GM12878 (cell line): ENCODE data around the gene RGS6. TPM values are rescaled to one million over a fixed set of nuclear protein-coding genes. Genes with fewer than 3 reads are reported as not detected.
A peak's percentile ranks its signal among the peaks of the same experiment; 100 is the strongest.

Experiments used
- ATAC-seq: fragments of 200-7000 bp; cut with Tn5 transposase; 3 replicates; pipeline ENCODE4 v1.9.1; 2020; ENCODE audit warnings: mild to moderate bottlenecking, moderate library complexity
- BruUV-seq: library from RNA; stranded (reverse); fragments of 400-500 nt; replicated peaks from 2 replicates; lab custom pipeline; 2021; lab: Mats Ljungman, UMichigan
- CTCF ChIA-PET: fragments of 300-600 bp; sonication (Branson Sonifier 250); formaldehyde crosslinking; extraction: SDS; loops from one replicate; lab custom pipeline; 2021; ENCODE audit warnings: inconsistent platforms; lab: Yijun Ruan, JAX
- POLR2A ChIA-PET: fragments of 350-600 bp; formaldehyde crosslinking; extraction: SDS; loops from one replicate; lab custom pipeline; 2021; ENCODE audit warnings: inconsistent platforms; lab: Charles Lee
- RAD21 ChIA-PET: fragments of 300-600 bp; sonication (Branson Sonifier 250); formaldehyde crosslinking; loops from one replicate; lab custom pipeline; 2023; ENCODE audit warnings: antibody characterized with exemption; ENCODE audit not compliant: unreplicated experiment; lab: Charles Lee
- SMC1A ChIA-PET: fragments of 300-600 bp; sonication (Branson Sonifier 250); formaldehyde crosslinking; loops from one replicate; lab custom pipeline; 2023; ENCODE audit not compliant: unreplicated experiment, uncharacterized antibody; lab: Charles Lee
- DNase-seq: peaks from one replicate; pipeline ENCODE4 v3.0.0-alpha.2; 2011; ENCODE audit warnings: low read depth, low spot score
- FAIRE-seq: peaks from 3 replicates; lab custom pipeline; 2011; peaks lifted over from hg19 to GRCh38; lab: Jason Lieb, UNC
- H2AFZ ChIP-seq: 2 replicates; pipeline ENCODE4 v1.6.0; 2011; ENCODE audit warnings: low read depth, low read length, control low read depth; ENCODE audit not compliant: control insufficient read depth
- H3K27ac ChIP-seq: 2 replicates; pipeline ENCODE4 v1.5.1; 2011; ENCODE audit warnings: control low read depth; ENCODE audit not compliant: control insufficient read depth, insufficient read depth
- H3K27me3 ChIP-seq, 2 experiments: replicated peaks in 1 of 2; 2 replicates each; pipeline versions ENCODE4 v1.6.0 to v1.6.1; 2011; ENCODE audit warnings: low read length in 1 of 2; ENCODE audit not compliant: control insufficient read depth in 2 of 2, insufficient read depth in 2 of 2
- H3K36me3 ChIP-seq, 2 experiments: 2 replicates each; pipeline ENCODE4 v1.5.1; 2011; ENCODE audit warnings: low read length in 1 of 2; ENCODE audit not compliant: control insufficient read depth in 2 of 2, insufficient read depth in 2 of 2
- H3K4me1 ChIP-seq: 2 replicates; pipeline ENCODE4 v1.6.1; 2011; ENCODE audit warnings: mild to moderate bottlenecking, low read length, moderate library complexity, mixed read lengths; ENCODE audit not compliant: control insufficient read depth, insufficient read depth
- H3K4me2 ChIP-seq: 2 replicates; pipeline ENCODE4 v1.6.0; 2011; ENCODE audit warnings: control low read depth; ENCODE audit not compliant: control insufficient read depth, insufficient read depth
- H3K4me3 ChIP-seq: fragments of 200-600 bp; sonication (generic); 2 replicates; pipeline ENCODE4 v1.5.1; 2016
- H3K79me2 ChIP-seq: 2 replicates; pipeline ENCODE4 v1.6.0; 2011; ENCODE audit warnings: low read length; ENCODE audit not compliant: control insufficient read depth, insufficient read depth
- H3K9ac ChIP-seq: 2 replicates; pipeline ENCODE4 v1.8.0; 2011; ENCODE audit warnings: low read length, control low read depth, mixed read lengths; ENCODE audit not compliant: control insufficient read depth, insufficient read depth
- H3K9me3 ChIP-seq: replicated peaks from 3 replicates; pipeline ENCODE4 v1.5.1; 2011; ENCODE audit warnings: mild to moderate bottlenecking, low read length; ENCODE audit not compliant: control insufficient read depth, insufficient read depth
- H4K20me1 ChIP-seq: 2 replicates; pipeline ENCODE4 v1.6.0; 2011; ENCODE audit not compliant: control insufficient read depth, insufficient read depth
- CREB1 ChIP-seq: IDR thresholded peaks from 2 replicates; pipeline ENCODE4 v1.6.1; 2012; ENCODE audit warnings: low read depth, mild to moderate bottlenecking, inconsistent platforms
- DPF2 ChIP-seq: fragments of 450-650 bp; IDR thresholded peaks from 2 replicates; pipeline ENCODE4 v1.6.1; 2017; ENCODE audit warnings: mild to moderate bottlenecking
- EP300 ChIP-seq, 2 experiments: fragments of 150-350 bp in 1 of 2; IDR thresholded peaks; 2 replicates each; pipeline ENCODE4 v1.6.1; 2011 to 2012; ENCODE audit warnings: low read depth in 2 of 2, low read length in 2 of 2, borderline replicate concordance in 1 of 2, improper control_type of control experiment in 1 of 2, inconsistent platforms in 1 of 2; ENCODE audit not compliant: control insufficient read depth in 1 of 2
- IKZF2 ChIP-seq, 2 experiments: fragments of 450-650 bp; IDR thresholded peaks; 2 replicates each; pipeline ENCODE4 v1.6.1; 2017; ENCODE audit warnings: mild to moderate bottlenecking in 2 of 2, moderate library complexity in 2 of 2
- IRF3 ChIP-seq: fragments of 450-650 bp; IDR thresholded peaks from 2 replicates; pipeline ENCODE4 v1.6.1; 2014; ENCODE audit warnings: mild to moderate bottlenecking
- IRF4 ChIP-seq: IDR thresholded peaks from 2 replicates; pipeline ENCODE4 v1.6.1; 2011; ENCODE audit warnings: low read depth, low read length
- KDM1A ChIP-seq: fragments of 200-600 bp; sonication (generic); IDR thresholded peaks from 2 replicates; pipeline ENCODE4 v1.6.1; 2016; ENCODE audit warnings: borderline replicate concordance
- MYC ChIP-seq: IDR thresholded peaks from 2 replicates; pipeline ENCODE4 v1.6.1; 2011; ENCODE audit warnings: mild to moderate bottlenecking, low read length, moderate library complexity, inconsistent platforms; ENCODE audit not compliant: insufficient read depth, insufficient replicate concordance, insufficient read length, severe bottlenecking
- RUNX3 ChIP-seq: IDR thresholded peaks from 2 replicates; pipeline ENCODE4 v1.6.1; 2012; ENCODE audit warnings: low read length, inconsistent platforms
- TBL1XR1 ChIP-seq: IDR thresholded peaks from 2 replicates; pipeline ENCODE4 v1.6.1; 2012; ENCODE audit warnings: low read depth, low read length, improper control_type of control experiment
- ZBTB4 ChIP-seq: fragments of 450-650 bp; formaldehyde crosslinking; IDR thresholded peaks from 2 replicates; pipeline ENCODE4 v1.4.0; 2022; ENCODE audit warnings: mild to moderate bottlenecking, moderate library complexity
- ZZZ3 ChIP-seq: IDR thresholded peaks from 2 replicates; pipeline ENCODE4 v1.6.1; 2011; ENCODE audit warnings: low read depth; ENCODE audit not compliant: control insufficient read depth, insufficient read length
- WGBS: methylation state at CpG from one replicate; pipeline ENCODE4 v1.1.6; 2016; ENCODE audit warnings: low lambda C conversion rate; ENCODE audit not compliant: insufficient replicate concordance, insufficient coverage; ENCODE audit errors: missing lambda C conversion rate; 5-methylcytosine and 5-hydroxymethylcytosine counted together
- in situ Hi-C: fragments of 300-500 bp; cut with MboI; formaldehyde crosslinking; loops from 9 replicates; pipeline ENCODE4 v1.14.3; 2018; ENCODE audit warnings: mixed read lengths
- intact Hi-C: fragments of 100-400 bp; cut with micrococcal nuclease; formaldehyde crosslinking; loops from one replicate; pipeline ENCODE4 v1.14.2; 2022; ENCODE audit not compliant: unreplicated experiment
- polyA plus RNA-seq, 11 experiments: library from polyadenylated mRNA; depleted of rRNA in 4 of 11; unstranded in 6 of 11; stranded (reverse) in 5 of 11; fragments of >200 nt; fragmentation: Nextera tagmentation in 4 of 11; fragmentation: Illumina TruSeq in 1 of 11; extraction: Ambion mirVana in 4 of 11; extraction: Trizol in 1 of 11; gene quantifications; 1 replicate in 1 of 11; 2 replicates in 10 of 11; pipeline versions ENCODE4 v1.2.1 to v1.2.3, GENCODE V29; 2011 to 2016; ENCODE audit warnings: inconsistent platforms in 2 of 11, missing spikeins in 2 of 11, low read depth in 1 of 11
- total RNA-seq, 4 experiments: library from RNA; depleted of rRNA in 3 of 4; stranded (reverse); fragments of >200 nt in 3 of 4; fragmentation: Illumina TruSeq in 1 of 4; extraction: Trizol in 1 of 4; gene quantifications; 2 replicates each; pipeline versions ENCODE4 v1.2.1 to v1.2.3, GENCODE V29; 2013 to 2021
- TF ChIP-seq, protein P1 (sequence below): fragments of 450-650 bp; IDR thresholded peaks from 2 replicates; pipeline ENCODE4 v1.6.1; 2016; ENCODE audit warnings: mild to moderate bottlenecking

RGS6 gene
- total and polyA plus RNA-seq, 10 of the 15 experiments (the other 5 are each of a cell fraction or from before 2014, with no cell fraction given), result 3.9 to 18.1 (median 12.4) TPM

DNA sequence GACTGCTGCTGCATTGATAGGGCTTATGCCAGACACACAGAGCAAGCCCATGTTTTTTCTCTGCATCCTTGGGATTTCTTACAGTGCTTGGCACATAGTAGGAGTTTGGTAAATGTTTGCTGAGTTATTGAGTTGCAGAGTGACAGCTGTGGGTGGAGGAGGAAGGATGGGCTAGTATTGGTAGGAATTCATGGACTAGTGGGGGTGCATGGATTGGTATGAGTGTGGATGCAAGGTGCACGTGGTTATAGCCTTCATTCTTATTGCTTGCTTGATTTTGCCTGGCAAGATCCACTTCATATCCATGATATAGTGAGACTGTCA, 11.4 kb downstream of the RGS6 start (continued):
- TF ChIP-seq ZZZ3 (no peak), IKZF2 (IDR thresholded peaks at IDR 0.05) (peak in 1 of 2 experiments; percentile 49; a peak in 2 of 4 replicates), KDM1A (no peak), DPF2 (peak; percentile 36), TBL1XR1 (no peak)
- TF ChIP-seq, protein P1, sequence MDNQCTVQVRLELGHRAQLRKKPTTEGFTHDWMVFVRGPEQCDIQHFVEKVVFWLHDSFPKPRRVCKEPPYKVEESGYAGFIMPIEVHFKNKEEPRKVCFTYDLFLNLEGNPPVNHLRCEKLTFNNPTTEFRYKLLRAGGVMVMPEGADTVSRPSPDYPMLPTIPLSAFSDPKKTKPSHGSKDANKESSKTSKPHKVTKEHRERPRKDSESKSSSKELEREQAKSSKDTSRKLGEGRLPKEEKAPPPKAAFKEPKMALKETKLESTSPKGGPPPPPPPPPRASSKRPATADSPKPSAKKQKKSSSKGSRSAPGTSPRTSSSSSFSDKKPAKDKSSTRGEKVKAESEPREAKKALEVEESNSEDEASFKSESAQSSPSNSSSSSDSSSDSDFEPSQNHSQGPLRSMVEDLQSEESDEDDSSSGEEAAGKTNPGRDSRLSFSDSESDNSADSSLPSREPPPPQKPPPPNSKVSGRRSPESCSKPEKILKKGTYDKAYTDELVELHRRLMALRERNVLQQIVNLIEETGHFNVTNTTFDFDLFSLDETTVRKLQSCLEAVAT, result no peak; the same call in 1 of the 2 replicates
- TF ChIP-seq, all 136 proteins: peak for 8

- CTCF ChIA-PET, result no interaction called here
- H3K27me3 ChIP-seq, result no peaks in the 10 kb centered on the region
- in situ Hi-C loops, result no loop called here
- no peak overlapping the region for H3K4me3 ChIP-seq
- WGBS, result 41% methylated on average over 5 of the region's 5 CpGs
- H3K9ac ChIP-seq, result no peak overlapping the region
- H3K79me2 ChIP-seq, result peaks cover 1% of the 10 kb centered on the region; the same call in 1 of the 2 replicates
- no peaks in the 10 kb centered on the region for H4K20me1 ChIP-seq
- H3K9me3 ChIP-seq, result no peaks in the 10 kb centered on the region; the same call in none of the 3 replicates
- ATAC-seq, result no peak
- peaks cover 4% of the 10 kb centered on the region for H3K4me1 ChIP-seq
- POLR2A ChIA-PET, result interaction anchor here (0.6 kb wide), 3 partner anchors 21 to 118 kb away, joined by 3 to 9 read pairs (median 4); no protein-coding TSS in a partner anchor
- intact Hi-C loops, result no loop called here
- TF ChIP-seq EP300 (IDR thresholded peaks at IDR 0.05; ENCODE audit: borderline replicate concordance in 1 of 2, control insufficient read depth in 1 of 2, low read depth in 2 of 2, low read length in 2 of 2) (no peak), CREB1 (peak; percentile 35; the same call in 1 of the 2 replicates), IRF3 (no peak), ZBTB4 (CRISPR knock-in tag) (no peak), IRF4 (no peak), RUNX3 (peak; percentile 24; the same call in 1 of the 2 replicates), MYC (no peak), DPF2 (no peak)
- no TSS peak for BruUV-seq
- H3K27ac ChIP-seq, result no peak overlapping the region
- no peaks in the 10 kb centered on the region for H3K36me3 ChIP-seq
- RAD21 ChIA-PET, result no interaction called here
- no peak for DNase-seq
- SMC1A ChIA-PET, result interaction anchor here (1.1 kb wide), 1 partner anchor 8 kb away, joined by 3 read pairs; no protein-coding TSS in a partner anchor
- FAIRE-seq, result no peak
- H2AFZ ChIP-seq, result no peak overlapping the region
- no peak overlapping the region for H3K4me2 ChIP-seq
Measured at GRCh38 chr14:71947947-71948500, 15.8 kb downstream of the RGS6 start.
